Ascending aorta (tissue), 2 donors: ENCODE data around the gene TM9SF2. TPM values are rescaled to one million over a fixed set of nuclear protein-coding genes. Genes with fewer than 3 reads are reported as not detected.

Experiments used
- DNase-seq, 2 donors: peaks; one replicate each; pipeline ENCODE4 v3.0.0-alpha.2; 2019; ENCODE audit warnings: low spot score in 2 of 2
- H3K27ac ChIP-seq, 2 donors: fragments of 200-600 bp; sonication (generic); one replicate each; pipeline ENCODE4 v1.5.1; 2016 to 2017; ENCODE audit warnings: mild to moderate bottlenecking in 1 of 2
- H3K27me3 ChIP-seq: fragments of 200-600 bp; sonication (generic); one replicate; pipeline ENCODE4 v1.5.1; 2017
- H3K36me3 ChIP-seq, 2 donors: fragments of 200-600 bp; sonication (generic); one replicate each; pipeline ENCODE4 v1.5.1; 2016
- H3K4me1 ChIP-seq, 2 donors: fragments of 200-600 bp; sonication (generic); one replicate each; pipeline ENCODE4 v1.5.1; 2016 to 2017; ENCODE audit warnings: mild to moderate bottlenecking in 1 of 2
- H3K4me3 ChIP-seq, 2 donors: fragments of 200-600 bp; sonication (generic); one replicate each; pipeline ENCODE4 v1.5.1; 2016 to 2017; ENCODE audit warnings: mild to moderate bottlenecking in 1 of 2
- H3K9me3 ChIP-seq, 2 donors: fragments of 200-600 bp; sonication (generic); one replicate each; pipeline ENCODE4 v1.5.1; 2016
- intact Hi-C: fragments of 100-400 bp; cut with DNase I; formaldehyde crosslinking; loops from one replicate; pipeline ENCODE4 v1.15.1; 2023
- total RNA-seq: library from RNA; depleted of rRNA; stranded (reverse); fragments of >200 nt; gene quantifications from one replicate; pipeline ENCODE4 v1.1.0, GENCODE V29; 2016
- TF ChIP-seq, protein P1 (sequence below), 3 experiments: fragments of 200-600 bp in 2 of 3; fragments of 450-650 bp in 1 of 3; sonication (generic) in 2 of 3; IDR thresholded peaks; one replicate each; pipeline ENCODE4 v1.5.1; 2016 to 2019; ENCODE audit warnings: antibody characterized with exemption in 3 of 3, mild to moderate bottlenecking in 1 of 3, moderate library complexity in 1 of 3

The TM9SF2 gene
- total RNA-seq, 1 donor from 2014 or later = 56.8 TPM

GRCh38 chr13:99608345-99608744 lies 107.1 kb downstream of the TM9SF2 start:
- DNase-seq = no peak
- intact Hi-C loops = loop anchor here (5.0 to 10.0 kb wide), 2 partner anchors 366 to 521 kb away; partner anchors contain the start of gene ZIC5
- H3K4me1 ChIP-seq = peaks cover 0 to 3% of the 10 kb centered on the region in 2 donors
- no peaks in the 10 kb centered on the region for H3K27me3 ChIP-seq
- TF ChIP-seq, protein P1, sequence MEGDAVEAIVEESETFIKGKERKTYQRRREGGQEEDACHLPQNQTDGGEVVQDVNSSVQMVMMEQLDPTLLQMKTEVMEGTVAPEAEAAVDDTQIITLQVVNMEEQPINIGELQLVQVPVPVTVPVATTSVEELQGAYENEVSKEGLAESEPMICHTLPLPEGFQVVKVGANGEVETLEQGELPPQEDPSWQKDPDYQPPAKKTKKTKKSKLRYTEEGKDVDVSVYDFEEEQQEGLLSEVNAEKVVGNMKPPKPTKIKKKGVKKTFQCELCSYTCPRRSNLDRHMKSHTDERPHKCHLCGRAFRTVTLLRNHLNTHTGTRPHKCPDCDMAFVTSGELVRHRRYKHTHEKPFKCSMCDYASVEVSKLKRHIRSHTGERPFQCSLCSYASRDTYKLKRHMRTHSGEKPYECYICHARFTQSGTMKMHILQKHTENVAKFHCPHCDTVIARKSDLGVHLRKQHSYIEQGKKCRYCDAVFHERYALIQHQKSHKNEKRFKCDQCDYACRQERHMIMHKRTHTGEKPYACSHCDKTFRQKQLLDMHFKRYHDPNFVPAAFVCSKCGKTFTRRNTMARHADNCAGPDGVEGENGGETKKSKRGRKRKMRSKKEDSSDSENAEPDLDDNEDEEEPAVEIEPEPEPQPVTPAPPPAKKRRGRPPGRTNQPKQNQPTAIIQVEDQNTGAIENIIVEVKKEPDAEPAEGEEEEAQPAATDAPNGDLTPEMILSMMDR (IDR thresholded peaks at IDR 0.05) = no peak
- no peaks in the 10 kb centered on the region for H3K9me3 ChIP-seq
- H3K27ac ChIP-seq = no peak overlapping the region
- H3K36me3 ChIP-seq = no peaks in the 10 kb centered on the region
- no peak overlapping the region for H3K4me3 ChIP-seq

DNA sequence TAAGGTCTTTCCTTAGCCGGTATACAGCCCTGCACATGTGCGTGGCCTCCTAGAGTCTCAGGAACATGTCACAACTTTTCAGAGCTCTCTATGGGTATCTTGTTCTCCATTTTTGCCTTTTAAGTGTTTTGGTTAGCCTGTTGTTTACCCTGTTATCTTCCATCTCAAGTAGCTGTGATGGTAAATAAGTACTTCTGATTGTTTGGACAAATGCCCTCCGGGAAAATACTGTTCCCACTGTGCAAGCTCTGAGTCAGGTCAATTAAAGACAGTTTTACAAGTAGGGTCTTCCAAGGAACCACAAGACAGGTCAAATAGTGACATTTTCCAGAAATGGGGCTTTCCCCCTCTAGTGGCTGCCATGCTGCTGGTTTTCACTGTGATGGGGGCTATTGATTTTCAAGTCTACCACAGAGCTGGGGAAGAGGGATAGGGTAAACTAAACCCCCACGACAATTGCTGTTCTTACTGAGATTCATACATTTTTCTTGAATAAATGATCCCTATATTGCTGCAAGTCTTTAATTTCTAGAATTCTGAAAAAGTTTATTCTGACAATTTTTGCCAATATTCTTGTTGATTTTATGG lies 109.5 kb downstream of the TM9SF2 start:
- no peaks in the 10 kb centered on the region for H3K9me3 ChIP-seq
- TF ChIP-seq, protein P1 (IDR thresholded peaks at IDR 0.05) = no peak
- DNase-seq = no peak
- no peak overlapping the region for H3K27ac ChIP-seq
- H3K4me1 ChIP-seq = peaks cover 0 to 3% of the 10 kb centered on the region in 2 donors
- H3K36me3 ChIP-seq = no peaks in the 10 kb centered on the region
- no peak overlapping the region for H3K4me3 ChIP-seq
- intact Hi-C loops = no loop called here
- no peaks in the 10 kb centered on the region for H3K27me3 ChIP-seq

Other genes starting within 250 kb of the TM9SF2 start
- not detected for gene GPR18, start 243.1 kb upstream of the TM9SF2 start, total RNA-seq
- gene GPR183, start 194.1 kb upstream of the TM9SF2 start, total RNA-seq = 1.1 TPM
- gene CLYBL, start 105.2 kb downstream of the TM9SF2 start, total RNA-seq = 15.2 TPM